OCI-LY1 (cell line): ENCODE measurements around the gene STT3B.

ENCODE experiments used
- H2AFZ ChIP-seq: fragments of 200-600 bp; sonication (generic), shearing (Covaris generic); 2 replicates; pipeline ENCODE4 v1.6.0; 2014; ENCODE audit warnings: antibody characterized with exemption, mild to moderate bottlenecking, low read length
- H3F3A ChIP-seq: fragments of 200-600 bp; sonication (generic), shearing (Covaris generic); 2 replicates; pipeline ENCODE4 v1.6.0; 2014; ENCODE audit warnings: mild to moderate bottlenecking, antibody characterized with exemption, low read length, moderate library complexity; ENCODE audit not compliant: insufficient read depth
- H3K27ac ChIP-seq: fragments of 200-600 bp; sonication (generic); 2 replicates; pipeline ENCODE4 v1.5.1; 2014; ENCODE audit warnings: low read length, mixed run types, mild to moderate bottlenecking, low read depth; ENCODE audit not compliant: poor library complexity, severe bottlenecking
- H3K27me3 ChIP-seq: fragments of 200-600 bp; sonication (generic); 2 replicates; pipeline ENCODE4 v1.6.0; 2014; ENCODE audit warnings: antibody characterized with exemption, mild to moderate bottlenecking, low read length, moderate library complexity; ENCODE audit not compliant: insufficient read depth
- H3K36me3 ChIP-seq: fragments of 200-600 bp; sonication (generic); 2 replicates; pipeline ENCODE4 v1.6.1; 2014; ENCODE audit warnings: mild to moderate bottlenecking, antibody characterized with exemption, low read length, moderate library complexity, mixed read lengths; ENCODE audit not compliant: insufficient read depth
- H3K4me1 ChIP-seq: fragments of 200-600 bp; sonication (generic); 2 replicates; pipeline ENCODE4 v1.5.1; 2014; ENCODE audit warnings: mild to moderate bottlenecking, low read length, moderate library complexity; ENCODE audit not compliant: insufficient read depth, severe bottlenecking
- H3K4me2 ChIP-seq: fragments of 200-600 bp; sonication (generic), shearing (Covaris generic); 2 replicates; pipeline ENCODE4 v1.6.1; 2014; ENCODE audit warnings: low read length
- H3K4me3 ChIP-seq: fragments of 200-600 bp; sonication (generic); 2 replicates; pipeline ENCODE4 v1.5.1; 2014; ENCODE audit warnings: low read length, low read depth, mild to moderate bottlenecking, mixed read lengths; ENCODE audit not compliant: poor library complexity, severe bottlenecking
- H3K79me2 ChIP-seq: fragments of 200-600 bp; shearing (Covaris generic); 2 replicates; pipeline ENCODE4 v1.6.1; 2016; ENCODE audit warnings: mixed run types, low read length, mixed read lengths; ENCODE audit not compliant: insufficient read depth
- H3K9ac ChIP-seq: fragments of 200-600 bp; sonication (generic), shearing (Covaris generic); 2 replicates; pipeline ENCODE4 v1.6.1; 2014; ENCODE audit warnings: mild to moderate bottlenecking, low read length, mixed read lengths
- H3K9me2 ChIP-seq: fragments of 200-600 bp; sonication (generic), shearing (Covaris generic); 2 replicates; pipeline ENCODE4 v1.6.1; 2014; ENCODE audit warnings: low read depth, mild to moderate bottlenecking, low read length, mixed read lengths
- H3K9me3 ChIP-seq: fragments of 200-600 bp; shearing (Covaris generic); 2 replicates; pipeline ENCODE4 v1.6.1; 2014; ENCODE audit warnings: low read length, mixed read lengths
- H4K20me1 ChIP-seq: fragments of 200-600 bp; sonication (generic), shearing (Covaris generic); 2 replicates; pipeline ENCODE4 v1.6.0; 2016; ENCODE audit warnings: mild to moderate bottlenecking, low read length; ENCODE audit not compliant: insufficient read depth
- EZH2 ChIP-seq: fragments of 200-600 bp; sonication (generic), shearing (Covaris generic); IDR thresholded peaks from 2 replicates; pipeline ENCODE4 v1.8.0; 2017; ENCODE audit warnings: borderline replicate concordance, mixed run types, mild to moderate bottlenecking, antibody characterized with exemption, low read length, moderate library complexity, mixed read lengths
- TF ChIP-seq, protein P1 (sequence below): fragments of 200-600 bp; sonication (generic), shearing (Covaris generic); IDR thresholded peaks from 2 replicates; pipeline ENCODE4 v1.5.1; 2017; ENCODE audit warnings: mild to moderate bottlenecking, antibody characterized with exemption, low read length, moderate library complexity, mixed read lengths

The STT3B gene

DNA sequence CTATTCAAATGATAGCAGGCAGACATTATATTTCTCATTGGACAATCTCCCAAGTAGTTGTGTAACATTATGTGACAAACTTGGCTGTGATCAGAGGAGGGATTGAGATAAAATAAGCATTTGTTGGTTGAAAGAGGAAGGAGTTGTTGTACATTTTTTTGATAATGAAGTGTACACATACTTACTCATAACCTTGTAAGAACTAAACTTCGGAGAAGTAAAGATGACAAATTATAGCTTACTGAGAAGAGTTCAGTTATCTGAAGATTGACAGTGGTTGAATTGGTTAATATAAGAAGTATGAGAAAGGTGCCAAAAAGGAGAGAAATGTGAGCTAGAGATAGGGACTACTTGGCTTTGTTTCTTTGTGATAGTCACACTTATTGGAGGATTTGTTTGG, 32.6 kb downstream of the STT3B start:
- peaks cover 41% of the 10 kb centered on the region for H3K4me1 ChIP-seq
- peaks cover 6% of the 10 kb centered on the region for H4K20me1 ChIP-seq

DNA sequence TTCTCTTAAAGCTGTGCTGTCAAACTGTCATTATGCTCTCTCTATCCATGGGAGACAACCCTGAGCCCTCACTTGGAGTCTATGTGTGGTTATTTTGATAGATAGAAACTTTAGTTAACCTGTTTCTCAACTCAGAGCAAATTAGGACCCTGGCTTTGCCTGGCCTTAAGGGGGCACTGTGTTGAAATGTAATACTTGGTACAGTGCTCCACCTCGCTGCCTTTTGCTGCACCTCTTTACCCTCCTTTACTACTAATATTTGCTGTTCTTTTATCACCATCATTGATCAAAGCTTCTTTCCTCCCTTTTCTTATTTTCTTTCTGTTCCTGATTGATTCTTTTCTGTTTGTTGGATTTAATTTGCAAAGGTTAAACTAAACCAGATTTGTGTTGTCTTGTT, 34.3 kb downstream of the STT3B start:
- H3K36me3 ChIP-seq = peaks cover 5% of the 10 kb centered on the region
- H2AFZ ChIP-seq = no peak overlapping the region
- H3K9ac ChIP-seq = no peak overlapping the region
- no peaks in the 10 kb centered on the region for H3K27me3 ChIP-seq
- peaks cover 6% of the 10 kb centered on the region for H4K20me1 ChIP-seq
- H3K4me3 ChIP-seq = no peak overlapping the region
- H3K4me2 ChIP-seq = no peak overlapping the region
- H3F3A ChIP-seq = no peaks in the 10 kb centered on the region
- no peaks in the 10 kb centered on the region for H3K9me3 ChIP-seq
- H3K79me2 ChIP-seq = peaks cover 97% of the 10 kb centered on the region
- no peak for TF ChIP-seq EZH2
- TF ChIP-seq, protein P1, sequence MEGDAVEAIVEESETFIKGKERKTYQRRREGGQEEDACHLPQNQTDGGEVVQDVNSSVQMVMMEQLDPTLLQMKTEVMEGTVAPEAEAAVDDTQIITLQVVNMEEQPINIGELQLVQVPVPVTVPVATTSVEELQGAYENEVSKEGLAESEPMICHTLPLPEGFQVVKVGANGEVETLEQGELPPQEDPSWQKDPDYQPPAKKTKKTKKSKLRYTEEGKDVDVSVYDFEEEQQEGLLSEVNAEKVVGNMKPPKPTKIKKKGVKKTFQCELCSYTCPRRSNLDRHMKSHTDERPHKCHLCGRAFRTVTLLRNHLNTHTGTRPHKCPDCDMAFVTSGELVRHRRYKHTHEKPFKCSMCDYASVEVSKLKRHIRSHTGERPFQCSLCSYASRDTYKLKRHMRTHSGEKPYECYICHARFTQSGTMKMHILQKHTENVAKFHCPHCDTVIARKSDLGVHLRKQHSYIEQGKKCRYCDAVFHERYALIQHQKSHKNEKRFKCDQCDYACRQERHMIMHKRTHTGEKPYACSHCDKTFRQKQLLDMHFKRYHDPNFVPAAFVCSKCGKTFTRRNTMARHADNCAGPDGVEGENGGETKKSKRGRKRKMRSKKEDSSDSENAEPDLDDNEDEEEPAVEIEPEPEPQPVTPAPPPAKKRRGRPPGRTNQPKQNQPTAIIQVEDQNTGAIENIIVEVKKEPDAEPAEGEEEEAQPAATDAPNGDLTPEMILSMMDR = peak; percentile 82
- no peak overlapping the region for H3K27ac ChIP-seq
- H3K9me2 ChIP-seq = no peaks in the 10 kb centered on the region
- peaks cover 34% of the 10 kb centered on the region for H3K4me1 ChIP-seq

More for the DNA sequence above, 32.6 kb downstream of the STT3B start:
- H3K27ac ChIP-seq = no peak overlapping the region
- H3K27me3 ChIP-seq = no peaks in the 10 kb centered on the region
- H3F3A ChIP-seq = no peaks in the 10 kb centered on the region
- H3K4me2 ChIP-seq = no peak overlapping the region
- TF ChIP-seq, protein P1 = no peak
- no peak for TF ChIP-seq EZH2
- no peak overlapping the region for H3K4me3 ChIP-seq
- H3K79me2 ChIP-seq = peaks cover 100% of the 10 kb centered on the region
- H3K9me3 ChIP-seq = peaks cover 1% of the 10 kb centered on the region; the same call in 1 of the 2 replicates
- no peak overlapping the region for H2AFZ ChIP-seq
- H3K36me3 ChIP-seq = no peaks in the 10 kb centered on the region; the same call in 1 of the 2 replicates
- H3K9me2 ChIP-seq = no peaks in the 10 kb centered on the region
- H3K9ac ChIP-seq = no peak overlapping the region

DNA sequence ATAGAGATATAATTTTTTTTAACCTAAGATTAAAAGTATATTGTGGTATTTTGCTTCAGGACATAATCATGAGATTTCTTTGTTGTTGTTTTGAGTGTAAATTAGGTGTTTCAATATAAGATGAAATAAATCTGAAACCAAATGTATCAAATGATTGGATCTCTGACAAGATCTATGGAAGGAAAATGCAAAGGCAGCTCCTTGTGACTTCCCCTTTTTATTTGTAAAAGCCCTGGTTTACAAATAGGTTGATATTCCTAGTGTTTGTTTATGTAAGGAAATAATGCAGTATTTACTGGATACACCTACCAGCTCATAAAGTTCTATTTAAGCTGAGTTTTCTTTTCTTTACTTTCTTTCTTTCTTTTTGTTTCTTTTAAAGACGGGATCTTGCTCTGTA, 35.9 kb downstream of the STT3B start:
- no peaks in the 10 kb centered on the region for H3K9me2 ChIP-seq
- H3K27ac ChIP-seq = no peak overlapping the region
- no peaks in the 10 kb centered on the region for H3K27me3 ChIP-seq
- H3F3A ChIP-seq = no peaks in the 10 kb centered on the region
- peaks cover 3% of the 10 kb centered on the region; the same call in 1 of the 2 replicates for H4K20me1 ChIP-seq
- TF ChIP-seq EZH2 = no peak
- TF ChIP-seq, protein P1 = no peak
- no peak overlapping the region for H3K4me2 ChIP-seq
- H3K79me2 ChIP-seq = peaks cover 97% of the 10 kb centered on the region
- no peaks in the 10 kb centered on the region for H3K9me3 ChIP-seq
- no peak overlapping the region for H3K9ac ChIP-seq
- H3K36me3 ChIP-seq = peaks cover 5% of the 10 kb centered on the region
- H2AFZ ChIP-seq = no peak overlapping the region
- H3K4me3 ChIP-seq = no peak overlapping the region
- peaks cover 36% of the 10 kb centered on the region for H3K4me1 ChIP-seq
